HL-60 (cell line): ENCODE results near the gene NFIC.

ENCODE experiments used
- DNase-seq, 2 experiments: peaks; one replicate each; pipeline ENCODE4 v3.0.0-alpha.2; 2010 to 2020; ENCODE audit warnings: low read depth in 1 of 2, low spot score in 1 of 2
- H3K27ac ChIP-seq: fragments of 250-450 bp; sonication (Bioruptor Pico); replicated peaks from 2 replicates; pipeline ENCODE4 v1.5.1; 2020; ENCODE audit warnings: mild to moderate bottlenecking, moderate library complexity
- H3K27me3 ChIP-seq: fragments of 250-450 bp; sonication (Bioruptor Pico); 2 replicates; pipeline ENCODE4 v1.5.1; 2021; ENCODE audit warnings: mild to moderate bottlenecking, moderate library complexity; ENCODE audit not compliant: insufficient read depth, poor library complexity, severe bottlenecking
- H3K4me3 ChIP-seq: replicated peaks from 2 replicates; pipeline ENCODE4 v1.5.1; 2011; ENCODE audit warnings: mild to moderate bottlenecking, control low read depth, low read length; ENCODE audit not compliant: insufficient read depth
- CTCF ChIP-seq: IDR thresholded peaks from one replicate; pipeline ENCODE4 v1.5.1; 2011; ENCODE audit warnings: low read length, control low read depth, inconsistent platforms; ENCODE audit not compliant: insufficient read depth
- GABPA ChIP-seq: IDR thresholded peaks from 2 replicates; pipeline ENCODE4 v1.6.1; 2012; ENCODE audit warnings: low read depth
- POLR2AphosphoS5 ChIP-seq: IDR thresholded peaks from 2 replicates; pipeline ENCODE4 v1.6.1; 2012; ENCODE audit warnings: low read depth
- REST ChIP-seq: IDR thresholded peaks from 2 replicates; pipeline ENCODE4 v1.6.1; 2012; ENCODE audit warnings: low read depth; ENCODE audit not compliant: insufficient replicate concordance
- SPI1 ChIP-seq: IDR thresholded peaks from 2 replicates; pipeline ENCODE4 v1.6.1; 2012; ENCODE audit warnings: low read depth, mild to moderate bottlenecking, borderline replicate concordance

NFIC gene

GRCh38 chr19:3510727-3511126, 144.3 kb downstream of the NFIC start:
- Histone ChIP-seq H3K4me3 (no peak overlapping the region), H3K27me3 (no peaks in the 10 kb centered on the region), H3K27ac (no peak overlapping the region)
- TF ChIP-seq REST (no peak), POLR2AphosphoS5 (no peak), GABPA (no peak), CTCF (no peak), SPI1 (no peak)
- no peak for DNase-seq

- Histone ChIP-seq H3K27ac (no peak overlapping the region), H3K27me3 (no peaks in the 10 kb centered on the region), H3K4me3 (no peak overlapping the region)
- no peak for DNase-seq
- TF ChIP-seq POLR2AphosphoS5 = no peak
- no peak for TF ChIP-seq GABPA
- no peak for TF ChIP-seq SPI1
- no peak for TF ChIP-seq REST
- TF ChIP-seq CTCF = no peak
Observed at GRCh38 chr19:3511506-3512251, 145.3 kb downstream of the NFIC start.

- Histone ChIP-seq H3K27ac (no peak overlapping the region), H3K27me3 (no peaks in the 10 kb centered on the region), H3K4me3 (no peak overlapping the region)
- TF ChIP-seq CTCF (no peak), SPI1 (no peak), POLR2AphosphoS5 (no peak), REST (no peak)
- DNase-seq = no peak
Observed at GRCh38 chr19:3512562-3513228, 146.3 kb downstream of the NFIC start.
